Peyer's patch (tissue), 4 donors: ENCODE results near the gene KLK8. TPM values are rescaled to one million over a fixed set of nuclear protein-coding genes. Genes with fewer than 3 reads are reported as not detected.

Experiments used
- DNase-seq, 3 donors: peaks; one replicate each; pipeline ENCODE4 v3.0.0-alpha.2; 2017 to 2019
- H3K27ac ChIP-seq, 4 donors: fragments of 200-600 bp; sonication (generic); one replicate each; pipeline ENCODE4 v1.5.1; 2016 to 2019
- H3K27me3 ChIP-seq, 2 donors: fragments of 200-600 bp; sonication (generic); one replicate each; pipeline ENCODE4 v1.5.1; 2019
- H3K36me3 ChIP-seq, 3 donors: fragments of 200-600 bp; sonication (generic); one replicate each; pipeline ENCODE4 v1.5.1; 2016 to 2019
- H3K4me1 ChIP-seq, 4 donors: fragments of 200-600 bp; sonication (generic); one replicate each; pipeline ENCODE4 v1.5.1; 2016 to 2019
- H3K4me3 ChIP-seq, 4 donors: fragments of 200-600 bp; sonication (generic); 1 replicate in 3 of 4; 2 replicates in 1 of 4; pipeline ENCODE4 v1.5.1; 2016 to 2019; ENCODE audit warnings: mild to moderate bottlenecking in 1 of 4
- H3K9me3 ChIP-seq, 4 donors: fragments of 200-600 bp; sonication (generic); one replicate each; pipeline ENCODE4 v1.5.1; 2016 to 2019; ENCODE audit warnings: mild to moderate bottlenecking in 1 of 4
- CTCF ChIP-seq, 6 experiments: fragments of 450-650 bp in 4 of 6; fragments of 200-600 bp in 2 of 6; sonication (generic) in 1 of 6; IDR thresholded peaks; one replicate each; pipeline ENCODE4 v1.5.1; 2017 to 2019; ENCODE audit warnings: antibody characterized with exemption in 6 of 6, mild to moderate bottlenecking in 3 of 6, moderate library complexity in 1 of 6
- POLR2A ChIP-seq, 2 donors: fragments of 450-650 bp; IDR thresholded peaks; one replicate each; pipeline ENCODE4 v1.5.1; 2017; ENCODE audit warnings: antibody characterized with exemption in 2 of 2, mild to moderate bottlenecking in 2 of 2, moderate library complexity in 2 of 2
- total RNA-seq, 4 donors: library from RNA; depleted of rRNA; stranded (reverse); fragments of >200 nt; gene quantifications; one replicate each; pipeline ENCODE4 v1.1.0, GENCODE V29; 2016

KLK8 gene
- total RNA-seq, 4 donors from 2014 or later = not detected

DNA sequence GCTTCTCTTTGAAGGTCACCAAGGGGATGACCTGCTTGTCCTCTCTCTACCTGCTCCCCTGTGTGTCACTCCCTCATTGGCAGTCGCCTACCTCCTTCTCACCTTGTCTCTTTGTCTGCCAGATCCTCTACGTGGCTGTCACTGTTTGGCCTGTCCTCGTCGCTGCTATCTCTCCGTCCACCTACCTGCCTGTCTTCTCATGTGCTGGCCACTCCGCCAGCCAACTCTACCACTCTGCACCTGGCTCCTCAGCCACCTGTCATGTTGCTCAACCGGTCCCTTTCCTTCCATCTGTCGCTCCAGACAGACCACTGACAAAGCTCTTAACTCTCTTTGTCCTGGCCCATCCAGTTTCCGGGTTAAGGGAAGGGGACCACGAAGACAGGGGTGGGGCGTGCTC lies 33.3 kb upstream of the KLK8 start, which contains the start of gene KLK12:
TSS of gene KLK12 (minus strand) at position 299 of the 400 bp plus-strand sequence. CDS start 381 bp downstream, outside the sequence.
- no peak for TF ChIP-seq CTCF (IDR thresholded peaks at IDR 0.05)
- H3K4me1 ChIP-seq = no peaks in the 10 kb centered on the region
- H3K9me3 ChIP-seq = no peaks in the 10 kb centered on the region
- no peaks in the 10 kb centered on the region for H3K36me3 ChIP-seq
- H3K4me3 ChIP-seq = no peak within 1 kb of the TSS
- no peak within 1 kb of the TSS for H3K27ac ChIP-seq
- H3K27me3 ChIP-seq = no peaks in the 10 kb centered on the region
- no peak for DNase-seq

GRCh38 chr19:51031880-51032225 lies 30.4 kb upstream of the KLK8 start:
- DNase-seq = no peak
- H3K4me1 ChIP-seq = no peaks in the 10 kb centered on the region
- no peaks in the 10 kb centered on the region for H3K9me3 ChIP-seq
- no peak overlapping the region for H3K27ac ChIP-seq
- no peaks in the 10 kb centered on the region for H3K27me3 ChIP-seq
- no peak overlapping the region for H3K4me3 ChIP-seq
- H3K36me3 ChIP-seq = no peaks in the 10 kb centered on the region
- no peak for TF ChIP-seq POLR2A (IDR thresholded peaks at IDR 0.05)
- TF ChIP-seq CTCF (IDR thresholded peaks at IDR 0.05) = no peak

- Histone ChIP-seq H3K27ac (no peak overlapping the region), H3K27me3 (no peaks in the 10 kb centered on the region), H3K9me3 (no peaks in the 10 kb centered on the region), H3K4me1 (no peaks in the 10 kb centered on the region), H3K36me3 (no peaks in the 10 kb centered on the region), H3K4me3 (no peak overlapping the region)
- TF ChIP-seq POLR2A (IDR thresholded peaks at IDR 0.05) (no peak), CTCF (IDR thresholded peaks at IDR 0.05) (no peak)
- DNase-seq = no peak
These were observed 29.9 kb upstream of the KLK8 start for GRCh38 chr19:51031220-51031879.

DNA sequence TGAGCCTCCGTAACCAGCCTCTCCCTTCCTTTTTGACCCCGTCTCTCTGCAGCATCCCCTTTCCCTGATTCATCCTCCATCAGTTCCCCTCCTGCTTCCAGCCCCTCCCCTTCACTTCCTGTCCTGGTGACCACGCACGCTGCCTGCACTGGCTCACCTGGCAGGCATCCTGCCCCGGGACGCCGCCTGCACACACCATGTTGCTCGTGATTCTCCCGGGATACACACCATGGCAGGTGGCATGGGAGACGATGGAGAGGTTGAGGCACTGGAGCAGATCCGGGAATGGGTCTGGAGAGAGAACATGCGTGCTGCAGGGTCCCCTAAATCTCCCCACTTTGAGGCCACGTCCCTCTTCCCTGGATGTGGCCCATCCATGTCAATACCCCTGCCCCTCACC lies 29.2 kb upstream of the KLK8 start:
- no peaks in the 10 kb centered on the region for H3K4me1 ChIP-seq
- TF ChIP-seq POLR2A (IDR thresholded peaks at IDR 0.05) (no peak), CTCF (IDR thresholded peaks at IDR 0.05) (no peak)
- H3K36me3 ChIP-seq = no peaks in the 10 kb centered on the region
- no peak for DNase-seq
- no peaks in the 10 kb centered on the region for H3K9me3 ChIP-seq
- H3K27me3 ChIP-seq = no peaks in the 10 kb centered on the region
- H3K27ac ChIP-seq = no peak overlapping the region
- no peak overlapping the region for H3K4me3 ChIP-seq

- TF ChIP-seq CTCF (IDR thresholded peaks at IDR 0.05) = no peak
- TF ChIP-seq POLR2A (IDR thresholded peaks at IDR 0.05) = no peak
- Histone ChIP-seq H3K27me3 (no peaks in the 10 kb centered on the region), H3K9me3 (no peaks in the 10 kb centered on the region), H3K4me3 (no peak overlapping the region), H3K36me3 (no peaks in the 10 kb centered on the region), H3K27ac (no peak overlapping the region), H3K4me1 (no peaks in the 10 kb centered on the region)
- DNase-seq = no peak
These were observed 28.3 kb upstream of the KLK8 start for GRCh38 chr19:51029718-51030117.

DNA sequence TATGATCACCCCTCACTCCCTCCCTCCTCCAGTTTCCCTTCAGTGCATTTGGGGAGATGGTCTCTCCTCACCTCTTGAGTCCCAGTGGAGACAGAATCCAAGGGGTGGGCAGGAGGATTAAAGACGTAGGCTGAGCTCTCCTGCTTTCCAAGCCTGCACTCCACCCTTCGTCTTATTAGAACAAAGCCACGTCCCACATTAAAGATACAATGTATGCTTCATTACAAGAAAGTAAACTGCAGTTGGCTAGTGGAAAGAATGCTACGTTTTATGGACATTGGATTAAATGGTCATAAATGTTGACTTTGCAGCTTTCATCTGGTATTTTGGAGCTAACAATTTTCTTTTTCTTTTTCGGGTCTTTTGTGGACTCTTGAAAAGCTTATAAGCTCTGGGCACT lies 26.5 kb upstream of the KLK8 start:
- Histone ChIP-seq H3K36me3 (no peaks in the 10 kb centered on the region), H3K4me1 (no peaks in the 10 kb centered on the region), H3K9me3 (no peaks in the 10 kb centered on the region), H3K27me3 (no peaks in the 10 kb centered on the region), H3K4me3 (no peak overlapping the region), H3K27ac (no peak overlapping the region)
- DNase-seq = no peak
- TF ChIP-seq POLR2A (IDR thresholded peaks at IDR 0.05) (no peak), CTCF (IDR thresholded peaks at IDR 0.05) (no peak)
